Measurements from ENCODE around the gene FUT3.

DNA sequence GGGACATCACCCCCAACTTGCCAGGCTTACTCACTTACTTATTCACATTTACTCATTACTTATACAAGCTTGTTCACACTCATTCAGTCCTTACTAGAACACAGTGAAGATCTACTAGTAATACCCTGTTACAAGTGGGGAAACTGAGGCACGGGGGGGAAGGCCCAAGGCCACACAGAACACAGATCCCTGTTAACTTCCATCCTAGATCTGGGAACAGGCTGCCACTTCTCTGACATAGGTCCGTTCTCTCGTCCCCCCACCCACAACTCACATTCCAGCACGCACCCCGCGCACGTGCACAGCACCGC is 47.9 kb downstream of the FUT3 start:
- TF ChIP-seq, protein P1, sequence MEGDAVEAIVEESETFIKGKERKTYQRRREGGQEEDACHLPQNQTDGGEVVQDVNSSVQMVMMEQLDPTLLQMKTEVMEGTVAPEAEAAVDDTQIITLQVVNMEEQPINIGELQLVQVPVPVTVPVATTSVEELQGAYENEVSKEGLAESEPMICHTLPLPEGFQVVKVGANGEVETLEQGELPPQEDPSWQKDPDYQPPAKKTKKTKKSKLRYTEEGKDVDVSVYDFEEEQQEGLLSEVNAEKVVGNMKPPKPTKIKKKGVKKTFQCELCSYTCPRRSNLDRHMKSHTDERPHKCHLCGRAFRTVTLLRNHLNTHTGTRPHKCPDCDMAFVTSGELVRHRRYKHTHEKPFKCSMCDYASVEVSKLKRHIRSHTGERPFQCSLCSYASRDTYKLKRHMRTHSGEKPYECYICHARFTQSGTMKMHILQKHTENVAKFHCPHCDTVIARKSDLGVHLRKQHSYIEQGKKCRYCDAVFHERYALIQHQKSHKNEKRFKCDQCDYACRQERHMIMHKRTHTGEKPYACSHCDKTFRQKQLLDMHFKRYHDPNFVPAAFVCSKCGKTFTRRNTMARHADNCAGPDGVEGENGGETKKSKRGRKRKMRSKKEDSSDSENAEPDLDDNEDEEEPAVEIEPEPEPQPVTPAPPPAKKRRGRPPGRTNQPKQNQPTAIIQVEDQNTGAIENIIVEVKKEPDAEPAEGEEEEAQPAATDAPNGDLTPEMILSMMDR (IDR thresholded peaks at IDR 0.05; ENCODE audit: low read length): no peak
- TF ChIP-seq EZH2 (IDR thresholded peaks at IDR 0.05; ENCODE audit: borderline replicate concordance, low read length): no peak

All from OCI-LY1 (cell line).